ENCODE results near the gene MAB21L1.

Gene MAB21L1

GRCh38 chr13:35470671-35471661 is 5.5 kb downstream of the MAB21L1 start:
- TF ChIP-seq, protein P1, sequence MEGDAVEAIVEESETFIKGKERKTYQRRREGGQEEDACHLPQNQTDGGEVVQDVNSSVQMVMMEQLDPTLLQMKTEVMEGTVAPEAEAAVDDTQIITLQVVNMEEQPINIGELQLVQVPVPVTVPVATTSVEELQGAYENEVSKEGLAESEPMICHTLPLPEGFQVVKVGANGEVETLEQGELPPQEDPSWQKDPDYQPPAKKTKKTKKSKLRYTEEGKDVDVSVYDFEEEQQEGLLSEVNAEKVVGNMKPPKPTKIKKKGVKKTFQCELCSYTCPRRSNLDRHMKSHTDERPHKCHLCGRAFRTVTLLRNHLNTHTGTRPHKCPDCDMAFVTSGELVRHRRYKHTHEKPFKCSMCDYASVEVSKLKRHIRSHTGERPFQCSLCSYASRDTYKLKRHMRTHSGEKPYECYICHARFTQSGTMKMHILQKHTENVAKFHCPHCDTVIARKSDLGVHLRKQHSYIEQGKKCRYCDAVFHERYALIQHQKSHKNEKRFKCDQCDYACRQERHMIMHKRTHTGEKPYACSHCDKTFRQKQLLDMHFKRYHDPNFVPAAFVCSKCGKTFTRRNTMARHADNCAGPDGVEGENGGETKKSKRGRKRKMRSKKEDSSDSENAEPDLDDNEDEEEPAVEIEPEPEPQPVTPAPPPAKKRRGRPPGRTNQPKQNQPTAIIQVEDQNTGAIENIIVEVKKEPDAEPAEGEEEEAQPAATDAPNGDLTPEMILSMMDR (IDR thresholded peaks at IDR 0.05; ENCODE audit: insufficient read depth, low read length, poor library complexity, severe bottlenecking), result no peak
- H3K4me3 ChIP-seq (replicated peaks; ENCODE audit: low read depth, low read length), result no peak overlapping the region
- no peaks in the 10 kb centered on the region for H3K27me3 ChIP-seq (replicated peaks; ENCODE audit: control insufficient read depth, insufficient read depth, low read length)
- no peak for DNase-seq (ENCODE audit: extremely low read depth, insufficient read length)
- no peaks in the 10 kb centered on the region for H3K36me3 ChIP-seq (ENCODE audit: control insufficient read depth, insufficient read depth, low read length)

DNA sequence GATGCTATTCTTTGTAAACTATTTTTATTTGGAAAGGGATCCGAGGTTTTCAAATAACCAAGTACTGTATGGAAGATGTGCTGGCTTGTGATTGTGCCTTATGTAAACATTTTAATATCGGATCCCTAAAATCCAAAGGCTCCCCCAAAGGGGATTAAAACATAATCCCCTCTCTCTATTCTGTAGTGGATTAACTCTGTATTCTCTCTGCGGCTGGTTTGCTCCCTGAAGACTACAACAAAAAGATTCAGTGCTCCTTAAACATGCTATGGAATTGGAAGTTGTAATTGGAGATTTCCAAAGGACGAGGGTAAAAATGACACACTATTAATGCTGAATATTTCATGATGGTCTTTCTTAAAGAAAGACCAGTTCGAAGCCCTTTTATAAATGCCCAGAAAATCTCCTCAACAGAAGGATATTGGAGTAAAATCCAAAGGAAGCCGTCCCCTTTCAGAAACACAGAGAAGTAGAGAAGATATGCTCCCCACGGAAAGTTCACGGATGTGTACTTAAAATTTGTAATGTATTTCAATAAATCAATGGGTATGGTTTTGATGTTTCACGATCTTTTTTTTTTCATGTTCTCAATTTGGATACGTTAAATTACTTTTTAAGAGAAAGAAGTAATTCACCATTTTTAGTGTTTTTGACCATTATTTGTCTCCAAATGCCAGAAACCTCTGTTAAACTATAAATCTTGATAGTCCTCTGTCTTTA is 6.5 kb downstream of the MAB21L1 start:
- TF ChIP-seq, protein P1 (IDR thresholded peaks at IDR 0.05; ENCODE audit: insufficient read depth, low read length, poor library complexity, severe bottlenecking), result no peak
- H3K36me3 ChIP-seq (ENCODE audit: control insufficient read depth, insufficient read depth, low read length), result no peaks in the 10 kb centered on the region
- no peaks in the 10 kb centered on the region for H3K27me3 ChIP-seq (replicated peaks; ENCODE audit: control insufficient read depth, insufficient read depth, low read length)
- DNase-seq (ENCODE audit: extremely low read depth, insufficient read length), result no peak
- H3K4me3 ChIP-seq (replicated peaks; ENCODE audit: low read depth, low read length), result no peak overlapping the region

- TF ChIP-seq, protein P1 (IDR thresholded peaks at IDR 0.05; ENCODE audit: insufficient read depth, low read length, poor library complexity, severe bottlenecking), result no peak
- no peaks in the 10 kb centered on the region for H3K36me3 ChIP-seq (ENCODE audit: control insufficient read depth, insufficient read depth, low read length)
- H3K27me3 ChIP-seq (replicated peaks; ENCODE audit: control insufficient read depth, insufficient read depth, low read length), result no peaks in the 10 kb centered on the region
- no peak for DNase-seq (ENCODE audit: extremely low read depth, insufficient read length)
- no peak overlapping the region for H3K4me3 ChIP-seq (replicated peaks; ENCODE audit: low read depth, low read length)
Measured at GRCh38 chr13:35468195-35468594, 8.3 kb downstream of the MAB21L1 start.

- no peaks in the 10 kb centered on the region for H3K36me3 ChIP-seq (ENCODE audit: control insufficient read depth, insufficient read depth, low read length)
- no peaks in the 10 kb centered on the region for H3K27me3 ChIP-seq (replicated peaks; ENCODE audit: control insufficient read depth, insufficient read depth, low read length)
- TF ChIP-seq, protein P1 (IDR thresholded peaks at IDR 0.05; ENCODE audit: insufficient read depth, low read length, poor library complexity, severe bottlenecking), result no peak
- DNase-seq (ENCODE audit: extremely low read depth, insufficient read length), result no peak
- H3K4me3 ChIP-seq (replicated peaks; ENCODE audit: low read depth, low read length), result no peak overlapping the region
Measured at GRCh38 chr13:35465371-35465770, 11.1 kb downstream of the MAB21L1 start.

DNA sequence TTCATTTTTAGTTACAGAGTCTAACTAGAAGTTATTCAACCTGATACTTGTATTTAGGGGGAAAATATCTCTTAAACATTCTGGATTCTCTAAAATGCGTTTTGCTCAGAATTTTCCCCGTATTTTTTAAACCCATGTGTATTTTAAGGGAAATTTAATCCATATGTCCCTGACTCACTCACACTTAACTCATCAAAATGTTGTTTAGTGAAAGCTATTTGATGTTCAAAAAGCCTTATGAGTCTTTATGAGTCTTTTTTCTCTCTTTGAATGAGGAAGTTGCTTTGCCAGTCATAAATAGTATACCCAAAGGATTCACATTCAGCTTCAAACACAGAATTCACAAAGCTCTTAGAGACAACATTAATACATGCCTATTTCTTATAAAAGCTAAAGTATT is 16.4 kb downstream of the MAB21L1 start:
- DNase-seq (ENCODE audit: extremely low read depth, insufficient read length), result no peak
- TF ChIP-seq, protein P1 (IDR thresholded peaks at IDR 0.05; ENCODE audit: insufficient read depth, low read length, poor library complexity, severe bottlenecking), result no peak
- H3K27me3 ChIP-seq (replicated peaks; ENCODE audit: control insufficient read depth, insufficient read depth, low read length), result no peaks in the 10 kb centered on the region
- no peak overlapping the region for H3K4me3 ChIP-seq (replicated peaks; ENCODE audit: low read depth, low read length)
- H3K36me3 ChIP-seq (ENCODE audit: control insufficient read depth, insufficient read depth, low read length), result no peaks in the 10 kb centered on the region
